ENCODE data around the gene FBXO10. TPM values are rescaled to one million over a fixed set of nuclear protein-coding genes. Genes with fewer than 3 reads are reported as not detected.

The FBXO10 gene
- total RNA-seq, 4 donors from 2014 or later = 7.3 to 16.2 (median 9.2) TPM

GRCh38 chr9:37563806-37564513 lies 12.2 kb downstream of the FBXO10 start:
- no peak for DNase-seq (ENCODE audit: low spot score)
- no peak for ATAC-seq (ENCODE audit: low FRiP score)
- TF ChIP-seq, protein P1, sequence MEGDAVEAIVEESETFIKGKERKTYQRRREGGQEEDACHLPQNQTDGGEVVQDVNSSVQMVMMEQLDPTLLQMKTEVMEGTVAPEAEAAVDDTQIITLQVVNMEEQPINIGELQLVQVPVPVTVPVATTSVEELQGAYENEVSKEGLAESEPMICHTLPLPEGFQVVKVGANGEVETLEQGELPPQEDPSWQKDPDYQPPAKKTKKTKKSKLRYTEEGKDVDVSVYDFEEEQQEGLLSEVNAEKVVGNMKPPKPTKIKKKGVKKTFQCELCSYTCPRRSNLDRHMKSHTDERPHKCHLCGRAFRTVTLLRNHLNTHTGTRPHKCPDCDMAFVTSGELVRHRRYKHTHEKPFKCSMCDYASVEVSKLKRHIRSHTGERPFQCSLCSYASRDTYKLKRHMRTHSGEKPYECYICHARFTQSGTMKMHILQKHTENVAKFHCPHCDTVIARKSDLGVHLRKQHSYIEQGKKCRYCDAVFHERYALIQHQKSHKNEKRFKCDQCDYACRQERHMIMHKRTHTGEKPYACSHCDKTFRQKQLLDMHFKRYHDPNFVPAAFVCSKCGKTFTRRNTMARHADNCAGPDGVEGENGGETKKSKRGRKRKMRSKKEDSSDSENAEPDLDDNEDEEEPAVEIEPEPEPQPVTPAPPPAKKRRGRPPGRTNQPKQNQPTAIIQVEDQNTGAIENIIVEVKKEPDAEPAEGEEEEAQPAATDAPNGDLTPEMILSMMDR (IDR thresholded peaks at IDR 0.05) = no peak

- DNase-seq (ENCODE audit: low spot score) (no peak), ATAC-seq (ENCODE audit: low FRiP score) (no peak)
- TF ChIP-seq, protein P1 (IDR thresholded peaks at IDR 0.05) = no peak
These were observed 13.4 kb downstream of the FBXO10 start for GRCh38 chr9:37562826-37563225.

DNA sequence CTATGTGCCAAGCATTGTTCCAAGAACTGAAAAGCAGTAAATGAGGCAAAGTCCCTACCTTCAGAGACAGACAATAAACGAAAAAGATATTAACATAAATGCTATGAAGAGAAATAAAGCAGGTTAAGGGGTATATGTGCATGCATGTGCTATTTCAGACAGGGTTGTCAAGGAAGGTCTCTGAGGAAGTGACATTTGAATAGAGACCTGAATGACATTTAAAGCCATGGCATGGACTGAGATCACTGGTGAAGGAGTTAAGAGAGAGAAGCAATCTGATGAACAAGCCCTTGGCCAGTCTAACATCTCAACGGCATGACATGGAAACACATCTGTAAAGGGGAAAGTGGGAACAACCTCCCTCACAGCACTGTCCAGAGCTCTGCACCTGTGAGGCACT lies 14.5 kb downstream of the FBXO10 start:
- TF ChIP-seq, protein P1 (IDR thresholded peaks at IDR 0.05) = no peak
- ATAC-seq (ENCODE audit: low FRiP score) = no peak
- no peak for DNase-seq (ENCODE audit: low spot score)

DNA sequence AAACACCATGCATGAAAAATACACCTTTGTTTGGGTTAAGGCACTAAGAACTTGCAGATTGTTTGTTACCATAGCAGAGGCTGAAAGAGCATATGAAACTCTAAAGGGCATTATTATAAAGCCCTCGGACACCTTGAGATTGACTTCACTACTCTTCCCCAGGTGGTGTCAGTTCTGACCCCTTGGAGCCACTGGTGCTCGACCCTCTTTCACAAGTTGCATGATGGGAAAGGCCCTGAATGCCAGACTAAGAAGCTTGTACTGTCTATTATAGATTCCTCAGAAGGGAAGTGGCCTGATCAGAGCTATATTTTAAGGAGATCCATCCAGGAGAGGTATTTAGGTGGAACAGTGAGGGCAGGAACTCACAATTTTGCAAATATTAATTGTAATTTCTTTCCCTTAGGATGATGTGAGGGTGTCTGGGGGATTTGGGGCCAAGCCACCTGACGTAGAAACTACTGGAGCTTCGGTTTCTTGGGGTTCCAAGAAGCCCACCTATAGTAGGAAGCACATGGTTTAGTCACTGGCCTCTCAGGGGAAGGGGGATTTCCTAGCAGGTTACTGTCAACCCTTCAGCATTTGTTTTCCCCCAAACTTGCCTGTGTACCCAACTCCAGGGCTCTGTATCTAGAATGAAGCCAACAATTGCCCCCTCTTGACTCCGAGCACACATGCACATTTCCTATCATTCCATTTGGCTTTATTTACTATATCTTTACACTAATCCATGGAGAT lies 16.2 kb downstream of the FBXO10 start:
- DNase-seq (ENCODE audit: low spot score) = no peak
- TF ChIP-seq, protein P1 (IDR thresholded peaks at IDR 0.05) = no peak
- no peak for ATAC-seq (ENCODE audit: low FRiP score)

DNA sequence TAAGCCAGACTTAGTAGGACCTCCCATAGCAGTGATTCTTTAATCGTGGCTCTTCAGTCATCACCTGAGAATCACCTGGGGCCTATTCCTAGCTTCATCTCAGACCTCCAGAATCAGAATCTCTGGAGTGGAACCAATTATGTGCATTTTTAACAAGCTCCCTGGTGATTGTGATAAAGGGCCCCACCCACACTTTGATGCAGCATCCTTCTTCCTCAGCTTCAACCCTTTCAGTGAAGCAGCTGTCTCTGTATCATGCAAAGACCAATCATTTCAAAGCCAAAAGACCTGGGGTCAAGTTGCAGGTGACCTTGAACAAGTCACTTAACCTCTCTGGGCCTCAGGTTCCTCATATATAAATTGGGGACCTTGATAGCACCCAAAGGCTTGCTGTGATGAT lies 17.1 kb downstream of the FBXO10 start:
- DNase-seq (ENCODE audit: low spot score) = no peak
- no peak for ATAC-seq (ENCODE audit: low FRiP score)
- TF ChIP-seq, protein P1 (IDR thresholded peaks at IDR 0.05) = no peak

DNA sequence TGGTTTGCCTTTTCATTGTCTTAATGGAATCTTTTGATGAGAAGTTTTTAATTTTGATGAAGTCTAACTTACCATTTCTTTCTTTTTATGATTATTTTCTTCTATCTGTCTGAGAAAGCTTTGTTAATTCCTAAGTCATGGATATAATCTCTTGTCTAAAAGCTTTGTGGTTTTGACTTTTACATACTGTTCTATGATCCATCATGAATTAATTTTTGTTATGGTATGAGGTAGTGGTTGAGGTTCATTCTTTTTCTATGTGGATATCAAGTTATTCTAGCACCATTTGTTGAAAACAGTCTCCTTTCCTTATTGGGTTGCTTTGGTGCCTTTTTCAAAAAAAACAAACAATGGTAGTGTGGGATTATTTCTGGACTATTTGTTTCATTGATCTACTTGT lies 20.4 kb downstream of the FBXO10 start:
- TF ChIP-seq, protein P1 (IDR thresholded peaks at IDR 0.05) = no peak
- ATAC-seq (ENCODE audit: low FRiP score) (no peak), DNase-seq (ENCODE audit: low spot score) (no peak)

GRCh38 chr9:37554318-37554717 lies 21.9 kb downstream of the FBXO10 start:
- TF ChIP-seq, protein P1 (IDR thresholded peaks at IDR 0.05) = no peak
- no peak for DNase-seq (ENCODE audit: low spot score)
- ATAC-seq (ENCODE audit: low FRiP score) = no peak
